ENCODE results near the gene SMYD2. TPM values are rescaled to one million over a fixed set of nuclear protein-coding genes. Genes with fewer than 3 reads are reported as not detected.
A peak's percentile ranks its signal among the peaks of the same experiment; 100 is the strongest.

Gene SMYD2
- total and polyA plus RNA-seq, 10 of the 15 experiments (the other 5 are each of a cell fraction or from before 2014, with no cell fraction given) = 8.3 to 55.7 (median 26.4) TPM

DNA sequence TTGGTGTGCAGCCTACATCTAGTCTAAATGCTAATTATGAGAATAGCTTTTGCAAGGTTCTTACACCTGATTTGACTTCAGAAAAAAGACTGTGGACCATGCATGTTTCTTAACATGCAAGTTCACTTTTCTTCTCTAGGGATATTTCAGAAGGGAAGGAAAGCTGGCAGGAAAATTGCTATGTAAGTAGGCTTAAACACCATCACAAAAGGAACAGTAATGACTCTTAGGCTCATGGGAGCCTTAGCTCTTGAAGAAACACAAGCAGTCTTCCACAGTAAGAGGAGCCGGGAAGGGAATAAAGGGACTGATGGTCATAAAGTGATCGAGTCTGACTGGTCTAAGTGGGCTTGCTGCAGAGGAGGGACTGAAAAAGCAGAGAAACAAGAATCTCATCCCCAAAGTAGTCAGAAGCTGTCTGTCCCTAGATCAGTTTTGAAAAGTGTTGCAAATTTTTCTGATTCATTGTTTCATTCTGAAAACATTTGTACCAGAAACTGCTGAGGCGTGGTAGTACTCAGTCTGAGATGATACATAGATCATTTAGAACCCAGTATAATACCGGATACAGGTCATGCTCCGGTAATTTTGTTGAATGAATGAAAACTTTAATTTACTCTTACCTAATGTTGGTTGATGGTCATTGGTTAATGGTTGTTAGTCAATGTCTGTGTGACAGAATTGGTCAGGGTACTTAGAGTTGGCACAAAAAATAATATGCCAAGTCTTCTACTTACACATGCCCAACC, 40.9 kb downstream of the SMYD2 start (continued):
- no peak for TF ChIP-seq PBX3 (IDR thresholded peaks at IDR 0.05; ENCODE audit: insufficient replicate concordance, low read depth, low read length)
- no peak for TF ChIP-seq SPI1 (IDR thresholded peaks at IDR 0.05; ENCODE audit: borderline replicate concordance, insufficient read depth, low read depth, low read length)
- no peak for TF ChIP-seq IKZF1 (conservative IDR thresholded peaks at IDR 0.05)
- no peak for TF ChIP-seq RFX5 (IDR thresholded peaks at IDR 0.05; ENCODE audit: low read depth, low read length)
- TF ChIP-seq TARDBP (IDR thresholded peaks at IDR 0.05; ENCODE audit: borderline replicate concordance) = no peak
- TF ChIP-seq PML (IDR thresholded peaks at IDR 0.05; ENCODE audit: low read length) = no peak
- peak; percentile 91 for TF ChIP-seq PAX5 (IDR thresholded peaks at IDR 0.05; ENCODE audit: borderline replicate concordance, low read depth, low read length)
- peak; percentile 40; the same call in 1 of the 2 replicates for TF ChIP-seq RUNX3 (IDR thresholded peaks at IDR 0.05; ENCODE audit: low read length)
- no peak for TF ChIP-seq SIX5 (IDR thresholded peaks at IDR 0.05; ENCODE audit: low read depth, low read length, severe bottlenecking)
- TF ChIP-seq CREB1 (IDR thresholded peaks at IDR 0.05; ENCODE audit: low read depth) = no peak
- TF ChIP-seq TCF7 (IDR thresholded peaks at IDR 0.05; ENCODE audit: borderline replicate concordance) = no peak
- TF ChIP-seq POLR2A (IDR thresholded peaks at IDR 0.05; ENCODE audit: low read depth, low read length) = no peak
- peak; percentile 60; the same call in 1 of the 2 replicates for TF ChIP-seq NFIC (IDR thresholded peaks at IDR 0.05; ENCODE audit: low read depth, low read length)
- TF ChIP-seq, protein P1, sequence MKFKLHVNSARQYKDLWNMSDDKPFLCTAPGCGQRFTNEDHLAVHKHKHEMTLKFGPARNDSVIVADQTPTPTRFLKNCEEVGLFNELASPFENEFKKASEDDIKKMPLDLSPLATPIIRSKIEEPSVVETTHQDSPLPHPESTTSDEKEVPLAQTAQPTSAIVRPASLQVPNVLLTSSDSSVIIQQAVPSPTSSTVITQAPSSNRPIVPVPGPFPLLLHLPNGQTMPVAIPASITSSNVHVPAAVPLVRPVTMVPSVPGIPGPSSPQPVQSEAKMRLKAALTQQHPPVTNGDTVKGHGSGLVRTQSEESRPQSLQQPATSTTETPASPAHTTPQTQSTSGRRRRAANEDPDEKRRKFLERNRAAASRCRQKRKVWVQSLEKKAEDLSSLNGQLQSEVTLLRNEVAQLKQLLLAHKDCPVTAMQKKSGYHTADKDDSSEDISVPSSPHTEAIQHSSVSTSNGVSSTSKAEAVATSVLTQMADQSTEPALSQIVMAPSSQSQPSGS (IDR thresholded peaks at IDR 0.05; ENCODE audit: low read length) = 0 out of 2 replicates have a peak, but pooled peaks have one; percentile 34
- peak; percentile 53; the same call in 1 of the 2 replicates for TF ChIP-seq ZBTB40 (IDR thresholded peaks at IDR 0.05; ENCODE audit: borderline replicate concordance)
- TF ChIP-seq FOXK2 (IDR thresholded peaks at IDR 0.05) = no peak
- peak; percentile 92 for TF ChIP-seq ZNF24 (IDR thresholded peaks at IDR 0.05)
- TF ChIP-seq RELA (IDR thresholded peaks at IDR 0.05; ENCODE audit: borderline replicate concordance, partially characterized antibody) = no peak

Data from GM12878 (cell line).